GM12878 (cell line): ENCODE results near the gene TMEM171.

Experiments
- CTCF ChIP-seq, 3 experiments: IDR thresholded peaks in 2 of 3; conservative IDR thresholded peaks in 1 of 3; 2 replicates each; pipeline ENCODE4 v1.5.1; 2011; ENCODE audit warnings: low read depth in 3 of 3, low read length in 3 of 3, mild to moderate bottlenecking in 3 of 3, control low read depth in 2 of 3, moderate library complexity in 2 of 3, inconsistent platforms in 1 of 3, mixed read lengths in 1 of 3; ENCODE audit not compliant: control insufficient read depth in 2 of 3, insufficient read depth in 1 of 3; ENCODE audit errors: extremely low read depth in 1 of 3
- MYC ChIP-seq: IDR thresholded peaks from 2 replicates; pipeline ENCODE4 v1.6.1; 2011; ENCODE audit warnings: mild to moderate bottlenecking, low read length, moderate library complexity, inconsistent platforms; ENCODE audit not compliant: insufficient read depth, insufficient replicate concordance, insufficient read length, severe bottlenecking
- PKNOX1 ChIP-seq: fragments of 450-650 bp; IDR thresholded peaks from 2 replicates; pipeline ENCODE4 v1.6.1; 2016; ENCODE audit warnings: mild to moderate bottlenecking
- SIN3A ChIP-seq: IDR thresholded peaks from 2 replicates; pipeline ENCODE4 v1.6.1; 2012; ENCODE audit warnings: low read depth, low read length, improper control_type of control experiment
- ZNF274 ChIP-seq: IDR thresholded peaks from one replicate; pipeline ENCODE4 v1.8.0; 2011; ENCODE audit not compliant: insufficient read length, insufficient read depth
- TF ChIP-seq, protein P1 (sequence below): IDR thresholded peaks from 2 replicates; pipeline ENCODE4 v1.6.1; 2012; ENCODE audit warnings: low read length, inconsistent platforms

- TF ChIP-seq ZNF274 = no peak
- no peak for TF ChIP-seq SIN3A
- TF ChIP-seq CTCF (IDR thresholded peaks at IDR 0.05 in 2 of 3, conservative IDR thresholded peaks at IDR 0.05 in 1 of 3; ENCODE audit: control insufficient read depth in 2 of 3, extremely low read depth in 1 of 3, insufficient read depth in 1 of 3, low read depth in 3 of 3, low read length in 3 of 3) = no peak
- no peak for TF ChIP-seq PKNOX1
- no peak for TF ChIP-seq MYC
- TF ChIP-seq, protein P1, sequence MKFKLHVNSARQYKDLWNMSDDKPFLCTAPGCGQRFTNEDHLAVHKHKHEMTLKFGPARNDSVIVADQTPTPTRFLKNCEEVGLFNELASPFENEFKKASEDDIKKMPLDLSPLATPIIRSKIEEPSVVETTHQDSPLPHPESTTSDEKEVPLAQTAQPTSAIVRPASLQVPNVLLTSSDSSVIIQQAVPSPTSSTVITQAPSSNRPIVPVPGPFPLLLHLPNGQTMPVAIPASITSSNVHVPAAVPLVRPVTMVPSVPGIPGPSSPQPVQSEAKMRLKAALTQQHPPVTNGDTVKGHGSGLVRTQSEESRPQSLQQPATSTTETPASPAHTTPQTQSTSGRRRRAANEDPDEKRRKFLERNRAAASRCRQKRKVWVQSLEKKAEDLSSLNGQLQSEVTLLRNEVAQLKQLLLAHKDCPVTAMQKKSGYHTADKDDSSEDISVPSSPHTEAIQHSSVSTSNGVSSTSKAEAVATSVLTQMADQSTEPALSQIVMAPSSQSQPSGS = no peak
Measured at GRCh38 chr5:73106335-73106734, 14.0 kb upstream of the TMEM171 start.
